HepG2 (cell line): ENCODE results near the gene SLC2A10. TPM values are rescaled to one million over a fixed set of nuclear protein-coding genes. Genes with fewer than 3 reads are reported as not detected.

Experiments
- ATAD3A ChIP-seq: sonication (generic); formaldehyde crosslinking; IDR thresholded peaks from 2 replicates; pipeline ENCODE4 v1.4.0; 2020; ENCODE audit warnings: missing genetic modification reagents
- BCL6 ChIP-seq: IDR thresholded peaks from 2 replicates; pipeline ENCODE4 v1.6.1; 2016; ENCODE audit warnings: missing genetic modification reagents, missing compliant biosample characterization
- CHCHD3 ChIP-seq: sonication (generic); formaldehyde crosslinking; IDR thresholded peaks from 2 replicates; pipeline ENCODE4 v1.8.0; 2022; ENCODE audit warnings: mild to moderate bottlenecking, missing genetic modification reagents, moderate library complexity
- EP300 ChIP-seq, 3 experiments: sonication (generic) in 1 of 3; formaldehyde crosslinking in 1 of 3; IDR thresholded peaks; 2 replicates each; pipeline versions ENCODE4 v1.5.1 to v1.6.1; 2011 to 2020; ENCODE audit warnings: low read depth in 2 of 3, low read length in 2 of 3, borderline replicate concordance in 1 of 3, improper control_type of control experiment in 1 of 3, mild to moderate bottlenecking in 1 of 3, missing genetic modification reagents in 1 of 3, moderate library complexity in 1 of 3
- GZF1 ChIP-seq: sonication (generic); formaldehyde crosslinking; IDR thresholded peaks from 2 replicates; pipeline ENCODE4 v1.5.1; 2020; ENCODE audit warnings: mild to moderate bottlenecking, missing genetic modification reagents
- HMGA1 ChIP-seq: sonication (generic); formaldehyde crosslinking; conservative IDR thresholded peaks from 2 replicates; pipeline ENCODE4 v1.4.0; 2020; ENCODE audit warnings: missing genetic modification reagents
- MED13 ChIP-seq: sonication (generic); formaldehyde crosslinking; IDR thresholded peaks from 2 replicates; pipeline ENCODE4 v1.5.0; 2020; ENCODE audit warnings: missing genetic modification reagents
- NFIC ChIP-seq: IDR thresholded peaks from 2 replicates; pipeline ENCODE4 v1.6.1; 2012; ENCODE audit warnings: mild to moderate bottlenecking, low read length, inconsistent platforms
- PHF5A ChIP-seq: IDR thresholded peaks from one replicate; pipeline ENCODE4 v1.6.1; 2018; ENCODE audit warnings: low read depth, missing genetic modification reagents; ENCODE audit not compliant: unreplicated experiment
- POLR2AphosphoS2 ChIP-seq: IDR thresholded peaks from 2 replicates; pipeline ENCODE4 v1.6.1; 2011; ENCODE audit warnings: low read depth, low read length, improper control_type of control experiment
- SMYD3 ChIP-seq: sonication (generic); formaldehyde crosslinking; IDR thresholded peaks from 2 replicates; pipeline ENCODE4 v1.8.1; 2023; ENCODE audit warnings: mild to moderate bottlenecking, missing genetic modification reagents
- TCF7L2 ChIP-seq: IDR thresholded peaks from 2 replicates; pipeline ENCODE4 v1.6.1; 2011; ENCODE audit warnings: mild to moderate bottlenecking, low read depth, low read length, moderate library complexity
- YEATS4 ChIP-seq: sonication (generic); formaldehyde crosslinking; IDR thresholded peaks from 2 replicates; pipeline ENCODE4 v1.4.0; 2020; ENCODE audit warnings: missing genetic modification reagents, borderline replicate concordance
- ZC3H13 ChIP-seq: sonication (generic); formaldehyde crosslinking; IDR thresholded peaks from 2 replicates; pipeline ENCODE4 v1.8.1; 2023; ENCODE audit warnings: mild to moderate bottlenecking, missing genetic modification reagents, moderate library complexity
- ZFP90 ChIP-seq: sonication (generic); formaldehyde crosslinking; IDR thresholded peaks from 2 replicates; pipeline ENCODE4 v1.8.0; 2022; ENCODE audit warnings: missing genetic modification reagents, mild to moderate bottlenecking, inconsistent platforms, borderline replicate concordance
- ZKSCAN1 ChIP-seq: fragments of 150-350 bp; IDR thresholded peaks from 2 replicates; pipeline ENCODE4 v1.6.1; 2014; ENCODE audit warnings: low read length
- ZNF292 ChIP-seq: sonication (generic); formaldehyde crosslinking; IDR thresholded peaks from 2 replicates; pipeline ENCODE4 v1.8.1; 2022; ENCODE audit warnings: mild to moderate bottlenecking, low read depth, missing genetic modification reagents, borderline replicate concordance
- ZNF317 ChIP-seq: sonication (generic); formaldehyde crosslinking; IDR thresholded peaks from 2 replicates; pipeline ENCODE4 v1.5.0; 2020; ENCODE audit warnings: mild to moderate bottlenecking, missing genetic modification reagents
- ZNF432 ChIP-seq: sonication (generic); formaldehyde crosslinking; IDR thresholded peaks from 2 replicates; pipeline ENCODE4 v1.5.0; 2020; ENCODE audit warnings: missing genetic modification reagents, mild to moderate bottlenecking, borderline replicate concordance
- polyA plus RNA-seq, 8 experiments: library from polyadenylated mRNA; depleted of rRNA in 3 of 8; stranded (reverse) in 7 of 8; unstranded in 1 of 8; fragments of >200 nt; fragmentation: Illumina TruSeq in 4 of 8; extraction: Trizol in 4 of 8; gene quantifications; 2 replicates each; pipeline versions ENCODE4 v1.2.1 to v1.2.3, GENCODE V29; 2011 to 2016; ENCODE audit warnings: low read depth in 4 of 8, missing spikeins in 1 of 8, mixed read lengths in 1 of 8; ENCODE audit not compliant: insufficient read depth in 1 of 8
- total RNA-seq, 5 experiments: library from RNA; depleted of rRNA; stranded (reverse); fragments of >200 nt; fragmentation: Illumina TruSeq; extraction: Trizol; gene quantifications; 2 replicates each; pipeline ENCODE4 v1.2.3, GENCODE V29; 2016; ENCODE audit warnings: low read depth in 1 of 5
- TF ChIP-seq, protein P1 (sequence below): sonication (generic); formaldehyde crosslinking; IDR thresholded peaks from 2 replicates; pipeline ENCODE4 v1.4.0; 2020; ENCODE audit warnings: missing genetic modification reagents
- TF ChIP-seq, protein P2 (sequence below): sonication (generic); formaldehyde crosslinking; IDR thresholded peaks from 2 replicates; pipeline ENCODE4 v1.4.0; 2020; ENCODE audit warnings: missing genetic modification reagents, mild to moderate bottlenecking, borderline replicate concordance
- TF ChIP-seq, protein P3 (sequence below): sonication (generic); formaldehyde crosslinking; IDR thresholded peaks from 2 replicates; pipeline ENCODE4 v1.4.0; 2020; ENCODE audit warnings: missing genetic modification reagents, mild to moderate bottlenecking, borderline replicate concordance
- TF ChIP-seq, protein P4 (sequence below): sonication (generic); formaldehyde crosslinking; IDR thresholded peaks from 2 replicates; pipeline ENCODE4 v1.8.0; 2022; ENCODE audit warnings: missing genetic modification reagents, mild to moderate bottlenecking, borderline replicate concordance

The SLC2A10 gene
- total and polyA plus RNA-seq, 2 of the 13 experiments (the other 11 are each of a cell fraction or from before 2014, with no cell fraction given) = 16.0 to 18.4 TPM

DNA sequence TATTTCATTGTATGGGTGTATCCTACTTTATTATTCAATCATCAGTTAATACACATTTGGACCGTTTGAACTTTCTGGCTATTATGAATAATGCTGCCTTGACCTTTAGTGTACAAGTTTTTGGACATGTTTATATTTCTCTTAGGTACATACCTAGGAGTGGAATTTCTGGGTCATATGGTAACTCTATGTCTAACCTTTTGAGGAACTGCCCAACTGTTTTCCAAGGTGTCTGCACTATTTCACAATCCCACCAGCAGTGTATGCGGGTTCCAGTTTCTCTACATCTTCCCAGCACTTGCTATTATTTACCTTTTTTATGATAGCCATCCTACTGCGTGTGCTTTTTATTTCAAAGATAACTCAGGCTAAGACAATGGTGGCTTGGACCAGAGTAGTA is 43.8 kb upstream of the SLC2A10 start (continued):
- TF ChIP-seq, protein P1, sequence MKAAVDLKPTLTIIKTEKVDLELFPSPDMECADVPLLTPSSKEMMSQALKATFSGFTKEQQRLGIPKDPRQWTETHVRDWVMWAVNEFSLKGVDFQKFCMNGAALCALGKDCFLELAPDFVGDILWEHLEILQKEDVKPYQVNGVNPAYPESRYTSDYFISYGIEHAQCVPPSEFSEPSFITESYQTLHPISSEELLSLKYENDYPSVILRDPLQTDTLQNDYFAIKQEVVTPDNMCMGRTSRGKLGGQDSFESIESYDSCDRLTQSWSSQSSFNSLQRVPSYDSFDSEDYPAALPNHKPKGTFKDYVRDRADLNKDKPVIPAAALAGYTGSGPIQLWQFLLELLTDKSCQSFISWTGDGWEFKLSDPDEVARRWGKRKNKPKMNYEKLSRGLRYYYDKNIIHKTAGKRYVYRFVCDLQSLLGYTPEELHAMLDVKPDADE (CRISPR knock-in tag) = no peak
- TF ChIP-seq ZFP90 (CRISPR knock-in tag) (no peak), ZNF432 (no peak), SMYD3 (CRISPR knock-in tag) (0 out of 2 replicates have a peak, but pooled peaks have one; percentile 55), EP300 (IDR thresholded peaks at IDR 0.05; ENCODE audit: low read depth in 2 of 2, low read length in 2 of 2) (peak in 1 of 2 experiments; percentile 65; a peak in 2 of 4 replicates), EP300 (CRISPR knock-in tag; IDR thresholded peaks at IDR 0.05; ENCODE audit: borderline replicate concordance) (no peak), HMGA1 (CRISPR knock-in tag) (no peak), TCF7L2 (no peak), ZC3H13 (CRISPR knock-in tag) (no peak), PHF5A (CRISPR knock-in tag) (no peak), GZF1 (CRISPR knock-in tag) (no peak), ATAD3A (CRISPR knock-in tag) (no peak), YEATS4 (CRISPR knock-in tag) (no peak), MED13 (CRISPR knock-in tag) (no peak), POLR2AphosphoS2 (no peak), NFIC (peak; percentile 57; the same call in 1 of the 2 replicates), ZKSCAN1 (no peak), ZNF317 (CRISPR knock-in tag) (no peak), BCL6 (peak; percentile 88), ZNF292 (no peak), CHCHD3 (no peak)
- TF ChIP-seq, protein P2, sequence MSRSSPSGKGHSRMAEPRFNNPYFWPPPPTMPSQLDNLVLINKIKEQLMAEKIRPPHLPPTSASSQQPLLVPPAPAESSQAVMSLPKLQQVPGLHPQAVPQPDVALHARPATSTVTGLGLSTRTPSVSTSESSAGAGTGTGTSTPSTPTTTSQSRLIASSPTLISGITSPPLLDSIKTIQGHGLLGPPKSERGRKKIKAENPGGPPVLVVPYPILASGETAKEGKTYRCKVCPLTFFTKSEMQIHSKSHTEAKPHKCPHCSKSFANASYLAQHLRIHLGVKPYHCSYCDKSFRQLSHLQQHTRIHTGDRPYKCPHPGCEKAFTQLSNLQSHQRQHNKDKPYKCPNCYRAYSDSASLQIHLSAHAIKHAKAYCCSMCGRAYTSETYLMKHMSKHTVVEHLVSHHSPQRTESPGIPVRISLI (CRISPR knock-in tag) = no peak
- TF ChIP-seq, protein P3, sequence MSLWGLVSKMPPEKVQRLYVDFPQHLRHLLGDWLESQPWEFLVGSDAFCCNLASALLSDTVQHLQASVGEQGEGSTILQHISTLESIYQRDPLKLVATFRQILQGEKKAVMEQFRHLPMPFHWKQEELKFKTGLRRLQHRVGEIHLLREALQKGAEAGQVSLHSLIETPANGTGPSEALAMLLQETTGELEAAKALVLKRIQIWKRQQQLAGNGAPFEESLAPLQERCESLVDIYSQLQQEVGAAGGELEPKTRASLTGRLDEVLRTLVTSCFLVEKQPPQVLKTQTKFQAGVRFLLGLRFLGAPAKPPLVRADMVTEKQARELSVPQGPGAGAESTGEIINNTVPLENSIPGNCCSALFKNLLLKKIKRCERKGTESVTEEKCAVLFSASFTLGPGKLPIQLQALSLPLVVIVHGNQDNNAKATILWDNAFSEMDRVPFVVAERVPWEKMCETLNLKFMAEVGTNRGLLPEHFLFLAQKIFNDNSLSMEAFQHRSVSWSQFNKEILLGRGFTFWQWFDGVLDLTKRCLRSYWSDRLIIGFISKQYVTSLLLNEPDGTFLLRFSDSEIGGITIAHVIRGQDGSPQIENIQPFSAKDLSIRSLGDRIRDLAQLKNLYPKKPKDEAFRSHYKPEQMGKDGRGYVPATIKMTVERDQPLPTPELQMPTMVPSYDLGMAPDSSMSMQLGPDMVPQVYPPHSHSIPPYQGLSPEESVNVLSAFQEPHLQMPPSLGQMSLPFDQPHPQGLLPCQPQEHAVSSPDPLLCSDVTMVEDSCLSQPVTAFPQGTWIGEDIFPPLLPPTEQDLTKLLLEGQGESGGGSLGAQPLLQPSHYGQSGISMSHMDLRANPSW (CRISPR knock-in tag) = no peak
- TF ChIP-seq, protein P4, sequence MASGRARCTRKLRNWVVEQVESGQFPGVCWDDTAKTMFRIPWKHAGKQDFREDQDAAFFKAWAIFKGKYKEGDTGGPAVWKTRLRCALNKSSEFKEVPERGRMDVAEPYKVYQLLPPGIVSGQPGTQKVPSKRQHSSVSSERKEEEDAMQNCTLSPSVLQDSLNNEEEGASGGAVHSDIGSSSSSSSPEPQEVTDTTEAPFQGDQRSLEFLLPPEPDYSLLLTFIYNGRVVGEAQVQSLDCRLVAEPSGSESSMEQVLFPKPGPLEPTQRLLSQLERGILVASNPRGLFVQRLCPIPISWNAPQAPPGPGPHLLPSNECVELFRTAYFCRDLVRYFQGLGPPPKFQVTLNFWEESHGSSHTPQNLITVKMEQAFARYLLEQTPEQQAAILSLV (CRISPR knock-in tag) = no peak
